ENCODE measurements around the gene LRRC57. TPM values are rescaled to one million over a fixed set of nuclear protein-coding genes. Genes with fewer than 3 reads are reported as not detected.

Gene LRRC57
- total and polyA plus RNA-seq, 2 donors (not counting 3 experiments of a cell fraction or from before 2014, with no cell fraction given): 13.4 to 39.2 TPM

DNA sequence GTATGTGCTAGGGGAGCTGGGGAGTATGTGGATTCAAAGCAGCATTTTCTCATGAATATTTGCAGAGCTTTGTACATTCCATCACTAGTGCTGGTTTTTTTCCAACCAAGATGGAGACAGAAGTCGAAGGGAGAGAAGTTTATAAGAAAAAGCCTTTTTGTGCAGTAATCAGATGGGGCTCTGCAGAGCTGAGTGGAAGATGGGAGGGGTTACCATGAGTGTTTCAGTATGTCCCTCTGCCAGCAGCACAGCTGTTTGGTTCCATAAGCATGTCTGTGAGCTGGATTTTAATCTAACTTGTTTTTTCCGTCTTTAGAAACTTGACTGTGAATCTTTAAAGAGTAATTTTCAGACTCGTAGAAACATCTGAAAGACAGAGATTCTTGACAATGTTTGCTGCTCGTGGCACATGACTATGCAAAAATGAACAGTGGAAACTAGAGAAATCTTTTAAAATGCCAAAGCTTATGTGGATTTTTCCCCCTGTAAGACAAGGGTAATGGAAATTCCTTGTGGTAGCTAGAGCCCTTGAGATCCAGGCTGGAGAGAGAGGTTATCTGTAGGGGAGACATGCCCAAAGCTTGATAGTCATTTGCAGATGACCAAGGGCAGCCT, 47.1 kb upstream of the LRRC57 start:
- POLR2A ChIA-PET: no interaction called here
- Histone ChIP-seq H3K36me3 (ENCODE audit: control insufficient read depth in 2 of 2, extremely low read depth in 1 of 2, insufficient read depth in 2 of 2, low read length in 2 of 2) (no peaks in the 10 kb centered on the region), H3K9ac (replicated peaks; ENCODE audit: extremely low read depth, insufficient read depth, low read length) (no peak overlapping the region), H3K27ac (ENCODE audit: insufficient read depth, low read depth, low read length) (no peak overlapping the region), H3K9me3 (replicated peaks; ENCODE audit: control insufficient read depth, insufficient read depth, low read length) (no peaks in the 10 kb centered on the region), H3K79me2 (ENCODE audit: control insufficient read depth, insufficient read depth, low read length) (no peaks in the 10 kb centered on the region), H3K4me3 (replicated peaks in 1 of 3; ENCODE audit: insufficient read depth in 1 of 3, low read depth in 1 of 3, low read length in 3 of 3) (no peak overlapping the region), H3K9me1 (replicated peaks; ENCODE audit: control insufficient read depth, extremely low read depth, insufficient read depth, low read length) (no peaks in the 10 kb centered on the region), H3K4me2 (ENCODE audit: insufficient read depth, low read length) (no peak overlapping the region), H3K4me1 (ENCODE audit: control insufficient read depth, extremely low read depth, insufficient read depth, low read length) (no peaks in the 10 kb centered on the region), H3K27me3 (ENCODE audit: control insufficient read depth in 2 of 2, insufficient read depth in 2 of 2, low read length in 2 of 2) (no peaks in the 10 kb centered on the region), H2AFZ (ENCODE audit: low read depth, low read length) (no peak overlapping the region), H4K20me1 (replicated peaks; ENCODE audit: control insufficient read depth, extremely low read depth, insufficient read depth, low read length) (no peaks in the 10 kb centered on the region)
- intact Hi-C loops (cut with micrococcal nuclease): no loop called here
- TF ChIP-seq POLR2A (IDR thresholded peaks at IDR 0.05; ENCODE audit: low read depth, low read length): no peak
- TF ChIP-seq, protein P1, sequence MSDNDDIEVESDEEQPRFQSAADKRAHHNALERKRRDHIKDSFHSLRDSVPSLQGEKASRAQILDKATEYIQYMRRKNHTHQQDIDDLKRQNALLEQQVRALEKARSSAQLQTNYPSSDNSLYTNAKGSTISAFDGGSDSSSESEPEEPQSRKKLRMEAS (IDR thresholded peaks at IDR 0.05; ENCODE audit: insufficient read depth, insufficient read length): no peak
- no peak for TF ChIP-seq MYC (IDR thresholded peaks at IDR 0.05; ENCODE audit: low read depth, low read length)
- TF ChIP-seq JUN (IDR thresholded peaks at IDR 0.05; ENCODE audit: borderline replicate concordance, insufficient read depth, insufficient read length, low read depth): no peak
- no peak for TF ChIP-seq EZH2 (IDR thresholded peaks at IDR 0.05; ENCODE audit: borderline replicate concordance, low read depth, low read length, severe bottlenecking)
- TF ChIP-seq CTCF (IDR thresholded peaks at IDR 0.05; ENCODE audit: extremely low read depth in 1 of 2, insufficient read depth in 1 of 2, low read depth in 1 of 2, low read length in 2 of 2): no peak
- no peak for TF ChIP-seq POLR2AphosphoS5 (IDR thresholded peaks at IDR 0.05; ENCODE audit: insufficient read depth, low read depth, low read length)
- no peak for TF ChIP-seq FOS (IDR thresholded peaks at IDR 0.05; ENCODE audit: borderline replicate concordance, insufficient read depth, low read length)
- TF ChIP-seq GATA2 (IDR thresholded peaks at IDR 0.05; ENCODE audit: insufficient read depth, insufficient read length, low read depth, low read length): no peak
- DNase-seq (ENCODE audit: low read depth, low spot score) (no peak), FAIRE-seq (peak; percentile 38)
- dilution Hi-C loops (cut with MboI; ENCODE audit: extremely low pct_ligation_motif_present, low sequenced_read_pairs): no loop called here
- CTCF ChIA-PET: interaction anchor here (2.1 kb wide), 1 partner anchor 10 kb away, joined by 7 read pairs; no protein-coding TSS in a partner anchor
- no TSS peak for BruUV-seq (replicated peaks)
